Ovary (tissue), 3 donors: ENCODE measurements around the gene PHKA2.

Experiments used
- CTCF ChIP-seq, 3 donors: fragments of 450-650 bp in 2 of 3; fragments of 200-600 bp in 1 of 3; IDR thresholded peaks; one replicate each; pipeline versions ENCODE4 v1.5.1 to v1.8.0; 2016 to 2022; ENCODE audit warnings: antibody characterized with exemption in 3 of 3, mild to moderate bottlenecking in 1 of 3
- POLR2A ChIP-seq: fragments of 450-650 bp; IDR thresholded peaks from one replicate; pipeline ENCODE4 v1.6.1; 2017; ENCODE audit warnings: antibody characterized with exemption, mild to moderate bottlenecking, moderate library complexity
- donor health status: DM: no; HTN: no; CAD: no.

- TF ChIP-seq POLR2A = no peak
- TF ChIP-seq CTCF (IDR thresholded peaks at IDR 0.05) = no peak
Measured at GRCh38 chrX:18924507-18925088, 59.3 kb downstream of the PHKA2 start.
